ENCODE results near the gene HDAC9.

Gene HDAC9

DNA sequence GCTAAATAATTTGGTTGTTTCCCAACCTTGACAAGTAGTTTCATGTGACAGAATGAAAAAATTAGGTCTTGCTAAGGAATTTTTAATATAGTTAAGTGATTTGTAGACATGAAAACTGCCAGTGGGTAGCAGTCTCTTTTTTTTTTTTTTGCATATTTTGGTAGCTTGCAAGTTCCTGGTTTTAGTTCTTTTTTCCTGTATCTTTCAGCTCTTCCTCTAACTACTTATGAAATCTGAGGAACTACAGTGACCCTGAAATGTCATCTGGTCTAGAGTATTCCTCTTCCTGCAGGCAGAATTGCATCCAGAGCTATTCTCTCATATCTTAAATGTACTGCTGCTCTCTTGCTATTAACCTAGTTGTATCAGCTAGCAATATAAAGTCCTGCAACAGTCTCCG lies 160.4 kb downstream of the HDAC9 start:
- H3K9me3 ChIP-seq (ENCODE audit: insufficient read depth, low read length): no peaks in the 10 kb centered on the region
- H3K9ac ChIP-seq (ENCODE audit: low read length): no peak overlapping the region
- TF ChIP-seq, protein P1, sequence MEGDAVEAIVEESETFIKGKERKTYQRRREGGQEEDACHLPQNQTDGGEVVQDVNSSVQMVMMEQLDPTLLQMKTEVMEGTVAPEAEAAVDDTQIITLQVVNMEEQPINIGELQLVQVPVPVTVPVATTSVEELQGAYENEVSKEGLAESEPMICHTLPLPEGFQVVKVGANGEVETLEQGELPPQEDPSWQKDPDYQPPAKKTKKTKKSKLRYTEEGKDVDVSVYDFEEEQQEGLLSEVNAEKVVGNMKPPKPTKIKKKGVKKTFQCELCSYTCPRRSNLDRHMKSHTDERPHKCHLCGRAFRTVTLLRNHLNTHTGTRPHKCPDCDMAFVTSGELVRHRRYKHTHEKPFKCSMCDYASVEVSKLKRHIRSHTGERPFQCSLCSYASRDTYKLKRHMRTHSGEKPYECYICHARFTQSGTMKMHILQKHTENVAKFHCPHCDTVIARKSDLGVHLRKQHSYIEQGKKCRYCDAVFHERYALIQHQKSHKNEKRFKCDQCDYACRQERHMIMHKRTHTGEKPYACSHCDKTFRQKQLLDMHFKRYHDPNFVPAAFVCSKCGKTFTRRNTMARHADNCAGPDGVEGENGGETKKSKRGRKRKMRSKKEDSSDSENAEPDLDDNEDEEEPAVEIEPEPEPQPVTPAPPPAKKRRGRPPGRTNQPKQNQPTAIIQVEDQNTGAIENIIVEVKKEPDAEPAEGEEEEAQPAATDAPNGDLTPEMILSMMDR (IDR thresholded peaks at IDR 0.05; ENCODE audit: low read depth, low read length): no peak
- no peak for TF ChIP-seq EZH2phosphoT487 (IDR thresholded peaks at IDR 0.05; ENCODE audit: low read depth)
- H3K4me1 ChIP-seq (ENCODE audit: low read length): no peaks in the 10 kb centered on the region; the same call in 1 of the 2 replicates
- no peak overlapping the region for H3K27ac ChIP-seq (ENCODE audit: low read length)
- H3K4me3 ChIP-seq (ENCODE audit: low read length): no peak overlapping the region
- no peaks in the 10 kb centered on the region for H3K79me2 ChIP-seq (ENCODE audit: low read length)
- no peak overlapping the region for H3K4me2 ChIP-seq (ENCODE audit: low read length)
- H3K36me3 ChIP-seq (replicated peaks; ENCODE audit: low read depth, low read length): no peaks in the 10 kb centered on the region
- H4K20me1 ChIP-seq (ENCODE audit: insufficient read depth, low read length): no peaks in the 10 kb centered on the region
- H3K27me3 ChIP-seq (ENCODE audit: low read depth, low read length): no peaks in the 10 kb centered on the region
- no peak overlapping the region for H2AFZ ChIP-seq (ENCODE audit: low read depth, low read length)

DNA sequence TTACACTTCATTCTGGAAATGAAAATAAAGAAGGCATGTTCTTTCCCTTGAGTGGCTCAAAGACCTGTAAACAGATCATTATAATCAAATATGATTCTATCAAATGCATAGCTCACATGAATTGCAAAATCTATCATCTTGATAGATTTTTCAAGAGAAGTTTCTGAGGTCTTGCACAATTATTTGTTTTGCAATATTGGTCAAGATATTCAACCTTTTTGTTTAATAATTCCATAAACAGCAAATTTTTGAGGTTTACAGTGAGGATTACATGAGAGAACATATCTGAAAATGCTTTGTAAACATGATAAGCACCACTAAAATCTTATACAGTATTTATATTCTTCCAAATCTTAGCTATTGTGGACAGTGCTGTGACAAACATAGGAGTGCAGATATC lies 160.8 kb downstream of the HDAC9 start:
- Histone ChIP-seq H3K36me3 (replicated peaks; ENCODE audit: low read depth, low read length) (no peaks in the 10 kb centered on the region), H3K4me1 (ENCODE audit: low read length) (no peaks in the 10 kb centered on the region; the same call in 1 of the 2 replicates), H3K79me2 (ENCODE audit: low read length) (no peaks in the 10 kb centered on the region), H3K27ac (ENCODE audit: low read length) (no peak overlapping the region), H3K9ac (ENCODE audit: low read length) (no peak overlapping the region), H3K27me3 (ENCODE audit: low read depth, low read length) (no peaks in the 10 kb centered on the region), H3K9me3 (ENCODE audit: insufficient read depth, low read length) (no peaks in the 10 kb centered on the region), H3K4me2 (ENCODE audit: low read length) (no peak overlapping the region), H2AFZ (ENCODE audit: low read depth, low read length) (no peak overlapping the region), H3K4me3 (ENCODE audit: low read length) (no peak overlapping the region), H4K20me1 (ENCODE audit: insufficient read depth, low read length) (no peaks in the 10 kb centered on the region)
- TF ChIP-seq, protein P1 (IDR thresholded peaks at IDR 0.05; ENCODE audit: low read depth, low read length): no peak
- no peak for TF ChIP-seq EZH2phosphoT487 (IDR thresholded peaks at IDR 0.05; ENCODE audit: low read depth)

DNA sequence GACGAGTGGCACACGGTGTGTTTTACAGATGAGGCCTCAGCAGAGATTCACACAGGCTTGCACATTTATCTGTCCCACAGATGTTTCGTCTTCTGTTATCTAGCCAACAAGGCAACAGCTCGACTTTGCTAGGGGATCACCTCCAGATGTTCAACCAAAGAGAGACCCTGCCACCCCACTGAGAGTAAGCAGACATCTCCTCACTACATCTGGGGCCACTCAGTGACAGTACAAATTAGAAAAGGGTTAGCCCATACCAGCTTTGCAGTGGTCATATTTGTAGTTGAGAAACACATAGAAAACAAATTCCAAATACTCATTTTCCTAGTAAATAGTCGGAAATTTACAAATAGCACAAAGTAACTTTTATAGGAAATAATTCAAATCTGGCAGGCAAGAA lies 164.2 kb downstream of the HDAC9 start:
- Histone ChIP-seq H3K27ac (ENCODE audit: low read length) (no peak overlapping the region), H3K27me3 (ENCODE audit: low read depth, low read length) (no peaks in the 10 kb centered on the region), H3K9me3 (ENCODE audit: insufficient read depth, low read length) (no peaks in the 10 kb centered on the region), H3K9ac (ENCODE audit: low read length) (no peak overlapping the region), H3K36me3 (replicated peaks; ENCODE audit: low read depth, low read length) (no peaks in the 10 kb centered on the region), H3K79me2 (ENCODE audit: low read length) (no peaks in the 10 kb centered on the region), H3K4me2 (ENCODE audit: low read length) (no peak overlapping the region), H3K4me3 (ENCODE audit: low read length) (no peak overlapping the region), H2AFZ (ENCODE audit: low read depth, low read length) (no peak overlapping the region), H3K4me1 (ENCODE audit: low read length) (no peaks in the 10 kb centered on the region; the same call in 1 of the 2 replicates), H4K20me1 (ENCODE audit: insufficient read depth, low read length) (no peaks in the 10 kb centered on the region)
- TF ChIP-seq EZH2phosphoT487 (IDR thresholded peaks at IDR 0.05; ENCODE audit: low read depth): no peak
- TF ChIP-seq, protein P1 (IDR thresholded peaks at IDR 0.05; ENCODE audit: low read depth, low read length): no peak

DNA sequence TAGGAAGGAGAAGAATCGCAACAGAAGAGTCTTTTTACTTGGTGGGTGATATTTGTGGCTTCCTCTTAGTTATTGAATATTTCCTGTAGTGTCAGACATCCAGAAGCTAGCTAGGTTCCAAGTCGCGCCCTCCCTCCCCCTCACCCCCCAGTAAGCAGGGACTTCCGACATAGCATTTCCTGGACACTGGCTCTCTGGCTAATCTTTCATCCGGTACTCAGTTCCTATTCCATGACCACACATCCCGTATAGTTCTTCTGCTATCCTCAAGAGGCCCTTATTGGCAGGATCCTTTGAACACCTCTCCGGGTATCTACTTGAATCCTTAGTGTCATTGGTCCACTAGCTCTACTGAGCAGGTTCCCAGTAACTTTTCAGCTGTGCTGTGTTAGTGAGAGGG lies 167.8 kb downstream of the HDAC9 start:
- H4K20me1 ChIP-seq (ENCODE audit: insufficient read depth, low read length): no peaks in the 10 kb centered on the region
- no peaks in the 10 kb centered on the region for H3K27me3 ChIP-seq (ENCODE audit: low read depth, low read length)
- no peaks in the 10 kb centered on the region for H3K36me3 ChIP-seq (replicated peaks; ENCODE audit: low read depth, low read length)
- no peak overlapping the region for H3K4me2 ChIP-seq (ENCODE audit: low read length)
- no peak for TF ChIP-seq EZH2phosphoT487 (IDR thresholded peaks at IDR 0.05; ENCODE audit: low read depth)
- no peak overlapping the region for H2AFZ ChIP-seq (ENCODE audit: low read depth, low read length)
- no peak overlapping the region for H3K4me3 ChIP-seq (ENCODE audit: low read length)
- peaks cover 4% of the 10 kb centered on the region; the same call in 1 of the 2 replicates for H3K4me1 ChIP-seq (ENCODE audit: low read length)
- no peak overlapping the region for H3K9ac ChIP-seq (ENCODE audit: low read length)
- H3K27ac ChIP-seq (ENCODE audit: low read length): no peak overlapping the region
- H3K79me2 ChIP-seq (ENCODE audit: low read length): no peaks in the 10 kb centered on the region
- no peaks in the 10 kb centered on the region for H3K9me3 ChIP-seq (ENCODE audit: insufficient read depth, low read length)

All from OCI-LY3 (cell line).